ENCODE data around the gene RCC2.

- TF ChIP-seq POLR2A (IDR thresholded peaks at IDR 0.05) (no peak), CTCF (IDR thresholded peaks at IDR 0.05) (no peak)
These were observed 20.7 kb upstream of the RCC2 start for GRCh38 chr1:17460219-17460618.

All from uterus (tissue), 2 donors.